Activated naive CD8-positive, alpha-beta T cell treated with anti-CD3 and anti-CD28 coated beads, Interleukin-2, amount 10 ng/mL, durations not matched to agents 7 days and 5 days (primary cell): ENCODE results near the gene OSMR. TPM values are rescaled to one million over a fixed set of nuclear protein-coding genes. Genes with fewer than 3 reads are reported as not detected.

ENCODE experiments used
- ATAC-seq: fragments of 150-1000 bp; cut with Tn5 transposase; one replicate; pipeline ENCODE4 v1.10.0; 2021; ENCODE audit warnings: low read depth, moderate library complexity
- POLR2A ChIA-PET: fragments of 350-600 bp; sonication (Branson Sonifier 250); formaldehyde crosslinking; loops from one replicate; lab custom pipeline; 2021; ENCODE audit warnings: antibody characterized with exemption; lab: Charles Lee
- DNase-seq: peaks from one replicate; pipeline ENCODE4 v3.0.0; 2021
- H3K27ac Mint-ChIP-seq: one replicate; pipeline ENCODE4 v1.8.0; 2022; ENCODE audit warnings: mild to moderate bottlenecking, mixed read lengths
- H3K27me3 Mint-ChIP-seq: one replicate; pipeline ENCODE4 v1.8.0; 2022; ENCODE audit warnings: mild to moderate bottlenecking, moderate library complexity, mixed read lengths
- H3K36me3 Mint-ChIP-seq: one replicate; pipeline ENCODE4 v1.8.0; 2021; ENCODE audit warnings: mild to moderate bottlenecking, mixed read lengths
- H3K4me1 Mint-ChIP-seq: one replicate; pipeline ENCODE4 v1.8.0; 2021; ENCODE audit warnings: mixed read lengths
- H3K4me3 Mint-ChIP-seq: one replicate; pipeline ENCODE4 v1.8.0; 2022; ENCODE audit warnings: mild to moderate bottlenecking, moderate library complexity, mixed read lengths
- H3K9me3 Mint-ChIP-seq: one replicate; pipeline ENCODE4 v1.8.0; 2021; ENCODE audit warnings: mixed read lengths
- total RNA-seq, 2 experiments: library from RNA; stranded (reverse); gene quantifications; one replicate each; pipeline ENCODE4 v1.2.3, GENCODE V29; 2021

OSMR gene
- total RNA-seq, 2 experiments from 2014 or later = not detected

DNA sequence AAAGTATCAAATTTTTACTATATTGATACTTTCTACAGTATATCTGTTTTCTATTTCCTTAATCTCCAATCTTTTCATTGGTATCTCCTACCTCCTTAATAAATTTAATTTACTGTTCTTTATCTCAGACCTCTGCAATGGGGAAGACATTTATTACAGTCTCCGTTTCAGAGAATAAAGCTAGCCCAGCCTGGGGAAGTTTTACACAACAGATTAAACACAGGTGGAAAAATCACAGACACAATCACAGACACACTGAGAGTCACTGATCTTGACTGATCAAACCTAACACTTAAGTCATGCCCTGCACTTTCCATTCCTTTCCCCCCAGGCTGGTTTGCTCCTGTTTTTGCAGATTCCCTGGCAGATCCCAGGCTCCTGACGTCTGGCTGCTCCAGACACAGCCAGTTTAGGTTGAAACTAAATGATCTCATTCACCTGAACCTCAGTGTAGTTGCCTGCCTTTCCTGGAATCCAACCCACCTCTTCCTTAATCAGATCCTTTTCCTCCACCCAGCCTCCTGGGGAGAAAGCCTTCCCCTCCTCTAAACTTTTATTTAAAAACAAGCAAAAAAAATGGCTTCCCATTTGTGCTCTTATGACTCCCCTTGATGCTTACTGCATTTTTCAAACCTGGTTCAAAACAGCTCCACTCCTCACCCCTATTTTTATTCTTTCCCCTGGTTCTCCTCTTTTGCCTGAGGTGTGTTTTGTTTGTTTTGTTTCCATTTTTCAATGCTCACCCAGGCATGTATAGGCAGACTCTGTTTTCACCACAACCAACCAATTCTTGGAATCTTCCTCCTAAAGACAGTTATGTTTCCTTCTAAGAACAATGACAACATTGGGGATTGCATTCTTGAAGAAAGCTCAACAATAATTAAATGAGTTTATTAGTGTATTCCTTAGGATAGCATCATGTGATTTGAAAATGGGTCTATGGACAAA lies 29.5 kb upstream of the OSMR start:
- Mint-ChIP-seq H3K9me3 (no peaks in the 10 kb centered on the region), H3K36me3 (no peaks in the 10 kb centered on the region), H3K27ac (no peak overlapping the region), H3K4me3 (no peak overlapping the region), H3K27me3 (peaks cover 48% of the 10 kb centered on the region), H3K4me1 (peaks cover 2% of the 10 kb centered on the region)
- POLR2A ChIA-PET = no interaction called here
- ATAC-seq (no peak), DNase-seq (no peak)

DNA sequence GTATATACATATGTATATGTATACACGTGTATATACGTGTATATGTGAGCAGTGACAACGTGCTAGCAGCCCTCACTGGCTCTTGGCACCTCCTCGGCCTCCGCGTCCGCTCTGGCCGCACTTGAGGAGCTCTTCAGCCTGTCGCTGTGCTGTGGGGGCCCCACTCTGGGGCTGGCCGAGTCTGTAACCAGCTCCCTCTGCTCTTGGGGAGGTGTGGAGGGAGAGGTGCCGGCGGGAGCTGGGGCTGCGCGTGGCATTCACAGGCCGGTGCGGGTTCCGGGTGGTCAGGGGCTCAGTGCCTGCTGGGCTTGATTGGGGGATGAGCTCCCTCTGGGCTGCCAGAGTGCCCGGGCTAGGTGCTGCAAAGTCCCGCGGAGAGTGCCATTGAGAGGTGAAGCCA lies 24.1 kb upstream of the OSMR start:
- Mint-ChIP-seq H3K36me3 (no peaks in the 10 kb centered on the region), H3K27ac (no peak overlapping the region), H3K4me3 (no peak overlapping the region), H3K9me3 (peaks cover 8% of the 10 kb centered on the region), H3K4me1 (peaks cover 4% of the 10 kb centered on the region), H3K27me3 (peaks cover 20% of the 10 kb centered on the region)
- POLR2A ChIA-PET = no interaction called here
- no peak for DNase-seq
- ATAC-seq = no peak

DNA sequence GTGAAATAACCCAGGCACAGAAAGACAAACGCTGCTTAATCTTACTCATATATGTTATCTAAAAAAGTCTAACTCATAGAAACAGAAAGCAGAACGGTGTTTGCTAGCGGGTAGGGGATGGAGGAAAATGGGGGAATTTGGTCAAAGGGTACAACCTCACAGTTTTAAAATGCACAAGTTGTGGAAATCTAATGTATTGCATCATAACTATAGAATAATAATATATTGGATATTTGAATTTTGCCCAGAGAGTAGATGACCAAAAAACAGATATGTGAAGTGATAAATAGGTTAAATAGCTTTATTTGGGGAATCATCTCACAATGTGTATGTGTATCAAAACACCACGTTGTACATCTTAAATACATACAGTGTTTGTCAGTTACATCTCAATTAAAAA lies 22.3 kb upstream of the OSMR start:
- H3K4me1 Mint-ChIP-seq = peaks cover 4% of the 10 kb centered on the region
- peaks cover 8% of the 10 kb centered on the region for H3K9me3 Mint-ChIP-seq
- peaks cover 14% of the 10 kb centered on the region for H3K27me3 Mint-ChIP-seq
- no peak overlapping the region for H3K4me3 Mint-ChIP-seq
- H3K36me3 Mint-ChIP-seq = no peaks in the 10 kb centered on the region
- POLR2A ChIA-PET = no interaction called here
- ATAC-seq (no peak), DNase-seq (no peak)
- H3K27ac Mint-ChIP-seq = no peak overlapping the region

DNA sequence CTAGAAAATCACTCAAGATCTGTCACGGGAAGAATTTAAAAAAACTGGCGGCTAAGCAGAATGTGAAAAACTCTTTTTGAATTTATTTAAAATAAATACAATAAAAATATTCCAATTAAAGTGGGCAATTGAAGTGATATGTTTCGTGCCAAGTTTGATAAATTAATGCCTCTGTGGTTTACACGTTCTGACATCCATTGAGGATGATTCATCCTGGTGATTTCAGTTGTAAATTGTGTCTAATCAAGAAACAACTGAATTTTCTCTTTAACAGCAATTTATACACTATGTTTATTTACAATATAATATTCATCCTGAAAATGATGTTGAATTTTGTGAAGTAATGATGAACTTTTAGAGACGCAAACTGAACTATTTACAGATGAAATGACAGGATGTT lies 21.0 kb upstream of the OSMR start:
- H3K27ac Mint-ChIP-seq = no peak overlapping the region
- no peak overlapping the region for H3K4me3 Mint-ChIP-seq
- peaks cover 4% of the 10 kb centered on the region for H3K4me1 Mint-ChIP-seq
- H3K9me3 Mint-ChIP-seq = peaks cover 8% of the 10 kb centered on the region
- H3K27me3 Mint-ChIP-seq = peaks cover 12% of the 10 kb centered on the region
- ATAC-seq (no peak), DNase-seq (no peak)
- POLR2A ChIA-PET = no interaction called here
- no peaks in the 10 kb centered on the region for H3K36me3 Mint-ChIP-seq

DNA sequence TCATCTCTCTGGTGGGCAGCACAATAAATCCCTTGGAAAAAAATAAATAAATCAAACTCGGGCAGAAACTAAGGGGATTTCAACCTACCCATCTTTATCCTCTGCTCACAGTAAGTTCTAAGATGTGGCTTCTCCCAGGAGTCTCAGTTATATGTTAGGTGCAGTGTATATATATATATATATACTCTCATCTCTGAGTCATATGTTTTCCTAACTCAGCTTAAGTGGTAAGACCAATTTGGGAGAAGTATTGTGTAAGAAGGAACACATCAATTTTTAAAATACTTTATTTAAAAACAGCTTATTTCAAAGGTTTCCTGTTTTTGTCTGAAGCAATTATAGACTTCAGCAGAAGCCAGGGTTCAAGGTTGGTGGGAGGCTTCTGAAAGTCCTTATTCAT lies 20.3 kb upstream of the OSMR start:
- Mint-ChIP-seq H3K27me3 (peaks cover 12% of the 10 kb centered on the region), H3K27ac (no peak overlapping the region), H3K36me3 (no peaks in the 10 kb centered on the region), H3K4me3 (no peak overlapping the region), H3K4me1 (peaks cover 4% of the 10 kb centered on the region), H3K9me3 (peaks cover 8% of the 10 kb centered on the region)
- DNase-seq (no peak), ATAC-seq (no peak)
- POLR2A ChIA-PET = no interaction called here

DNA sequence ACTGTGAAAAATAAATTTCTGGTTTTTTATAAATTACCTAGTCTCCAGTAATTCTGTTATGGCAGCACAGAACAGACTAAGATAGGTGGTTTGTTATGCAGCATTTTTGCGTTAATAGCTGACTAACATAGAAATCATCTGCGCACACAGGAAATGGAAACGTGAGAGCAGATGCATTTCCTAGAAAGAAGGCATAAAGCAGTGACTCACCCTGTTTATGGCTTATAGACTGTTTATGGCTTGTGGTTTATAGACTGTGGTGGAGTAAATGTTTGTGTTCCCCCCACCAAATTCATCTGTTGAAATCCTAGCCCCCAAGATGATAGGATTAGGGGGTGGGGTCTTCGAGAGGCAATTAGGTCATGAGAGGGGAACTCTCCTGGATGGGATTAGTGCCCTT lies 18.3 kb upstream of the OSMR start:
- POLR2A ChIA-PET = no interaction called here
- H3K4me1 Mint-ChIP-seq = peaks cover 4% of the 10 kb centered on the region
- H3K4me3 Mint-ChIP-seq = no peak overlapping the region
- ATAC-seq (no peak), DNase-seq (no peak)
- peaks cover 4% of the 10 kb centered on the region for H3K9me3 Mint-ChIP-seq
- no peak overlapping the region for H3K27ac Mint-ChIP-seq
- H3K27me3 Mint-ChIP-seq = peaks cover 12% of the 10 kb centered on the region
- no peaks in the 10 kb centered on the region for H3K36me3 Mint-ChIP-seq

DNA sequence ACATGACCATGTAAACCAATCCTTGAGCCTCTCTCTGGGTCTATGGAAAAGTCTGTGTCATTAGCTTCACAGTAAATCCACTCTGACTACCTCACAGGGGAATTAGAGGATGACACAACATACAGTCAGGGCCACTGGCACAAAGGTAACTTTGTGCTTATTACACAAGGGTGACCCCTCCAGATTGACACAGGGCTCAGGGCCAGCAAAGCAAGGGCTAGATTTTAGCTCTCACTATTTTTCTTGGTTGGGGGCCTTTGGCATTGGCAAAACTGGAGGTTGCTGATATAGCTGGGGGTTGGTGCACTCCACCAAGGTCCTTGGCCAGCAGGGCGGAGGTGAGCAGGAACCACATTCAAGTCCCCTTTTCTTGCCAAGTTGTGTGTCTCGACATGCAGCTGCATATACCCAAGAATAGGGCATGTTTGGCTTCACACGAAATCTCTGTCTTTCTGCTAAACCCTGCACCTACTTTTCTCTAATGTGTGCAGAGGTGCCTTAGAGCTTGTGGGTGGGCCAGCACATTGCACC lies 15.2 kb upstream of the OSMR start:
- Mint-ChIP-seq H3K27me3 (peaks cover 14% of the 10 kb centered on the region), H3K4me3 (no peak overlapping the region), H3K4me1 (peaks cover 4% of the 10 kb centered on the region), H3K27ac (no peak overlapping the region), H3K9me3 (no peaks in the 10 kb centered on the region), H3K36me3 (no peaks in the 10 kb centered on the region)
- POLR2A ChIA-PET = no interaction called here
- ATAC-seq (no peak), DNase-seq (no peak)

DNA sequence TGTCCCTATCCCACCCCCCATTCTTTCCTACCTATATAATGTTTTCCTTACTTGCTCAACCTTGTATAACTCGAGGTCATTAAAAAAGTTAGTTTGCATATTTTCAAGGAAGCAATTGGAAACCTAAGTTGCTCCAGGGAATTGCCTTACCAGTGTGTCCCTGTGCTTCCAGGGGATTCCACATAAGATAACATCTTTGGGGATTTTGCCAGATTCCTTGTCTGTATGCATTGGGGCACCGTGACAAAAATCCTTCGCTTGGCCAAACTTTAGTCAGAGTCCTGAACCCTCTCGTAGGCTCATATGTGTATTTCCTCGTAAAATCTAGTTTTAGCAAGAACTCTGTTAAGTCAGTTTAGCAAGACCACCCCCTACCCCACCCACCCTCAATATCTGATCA lies 14.7 kb upstream of the OSMR start:
- POLR2A ChIA-PET = no interaction called here
- Mint-ChIP-seq H3K27me3 (peaks cover 15% of the 10 kb centered on the region), H3K9me3 (no peaks in the 10 kb centered on the region), H3K4me3 (no peak overlapping the region), H3K36me3 (no peaks in the 10 kb centered on the region), H3K4me1 (peaks cover 3% of the 10 kb centered on the region), H3K27ac (no peak overlapping the region)
- no peak for ATAC-seq
- DNase-seq = no peak

DNA sequence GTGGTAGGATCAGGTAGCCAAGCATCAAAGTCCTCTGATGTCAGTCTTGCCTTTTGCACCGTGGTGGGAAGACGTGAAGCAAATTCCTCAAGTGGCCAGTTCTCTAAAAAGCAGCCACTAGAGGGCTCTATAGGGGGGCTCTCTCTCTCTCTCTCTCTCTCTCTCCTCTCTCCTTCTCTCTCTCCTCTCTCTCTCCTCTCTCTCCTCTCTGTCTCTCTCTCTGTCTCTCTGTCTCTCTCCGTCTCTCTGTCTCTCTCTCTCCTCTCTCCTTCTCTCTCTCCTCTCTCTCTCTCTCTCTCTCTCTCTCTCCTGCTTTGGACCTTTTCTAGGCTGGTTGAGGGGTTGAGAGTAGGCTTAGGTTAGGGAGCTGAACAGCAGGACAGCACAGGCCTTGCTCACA lies 13.9 kb upstream of the OSMR start:
- Mint-ChIP-seq H3K36me3 (no peaks in the 10 kb centered on the region), H3K4me3 (no peak overlapping the region), H3K27ac (no peak overlapping the region), H3K9me3 (no peaks in the 10 kb centered on the region), H3K4me1 (no peaks in the 10 kb centered on the region), H3K27me3 (peaks cover 9% of the 10 kb centered on the region)
- DNase-seq = no peak
- ATAC-seq = no peak
- POLR2A ChIA-PET = no interaction called here

DNA sequence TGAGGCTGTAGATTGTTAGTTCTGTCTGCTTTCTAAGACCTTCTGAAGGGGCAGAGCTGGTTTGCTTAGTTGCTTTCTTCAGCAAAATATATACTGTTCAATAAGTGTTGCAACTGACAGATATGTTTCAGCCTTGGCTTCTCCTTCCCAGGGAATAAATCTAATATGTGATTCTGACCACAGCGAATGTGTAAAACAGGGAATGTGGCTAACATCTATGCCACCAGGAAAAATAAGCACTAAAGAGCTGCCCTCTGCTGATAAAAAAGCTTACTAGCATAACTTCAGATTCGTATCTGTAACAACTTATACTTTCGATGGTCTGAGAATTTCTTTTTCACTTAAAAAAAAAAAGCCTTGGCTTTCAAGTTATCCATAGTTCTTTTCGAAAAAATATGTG lies 13.0 kb upstream of the OSMR start:
- no peaks in the 10 kb centered on the region for H3K36me3 Mint-ChIP-seq
- peaks cover 13% of the 10 kb centered on the region for H3K27me3 Mint-ChIP-seq
- POLR2A ChIA-PET = no interaction called here
- H3K27ac Mint-ChIP-seq = no peak overlapping the region
- no peak for ATAC-seq
- no peak overlapping the region for H3K4me3 Mint-ChIP-seq
- H3K4me1 Mint-ChIP-seq = no peaks in the 10 kb centered on the region
- H3K9me3 Mint-ChIP-seq = no peaks in the 10 kb centered on the region
- no peak for DNase-seq

DNA sequence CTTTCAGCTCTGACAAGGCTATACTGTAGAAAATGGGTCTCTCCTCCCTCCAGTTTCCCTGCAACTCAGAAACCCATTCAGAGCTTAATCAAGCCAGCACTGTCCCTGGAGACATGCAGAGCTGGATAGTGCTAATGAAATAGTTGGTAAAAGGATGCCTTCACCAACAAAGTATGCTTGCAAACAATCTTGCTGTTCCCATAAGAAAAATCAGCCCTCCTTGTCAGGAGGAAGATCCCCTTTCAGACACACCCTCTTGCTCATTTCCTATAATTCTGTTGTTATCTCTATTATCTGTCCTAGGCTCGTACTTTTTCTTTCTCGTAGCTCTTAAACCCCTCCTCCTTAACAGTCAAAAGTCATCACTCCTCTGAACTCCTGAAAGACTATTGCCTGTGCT lies 9.9 kb upstream of the OSMR start:
- ATAC-seq (no peak), DNase-seq (no peak)
- Mint-ChIP-seq H3K36me3 (no peaks in the 10 kb centered on the region), H3K4me1 (no peaks in the 10 kb centered on the region), H3K27ac (no peak overlapping the region), H3K27me3 (peaks cover 30% of the 10 kb centered on the region), H3K4me3 (no peak overlapping the region), H3K9me3 (no peaks in the 10 kb centered on the region)
- POLR2A ChIA-PET = no interaction called here

DNA sequence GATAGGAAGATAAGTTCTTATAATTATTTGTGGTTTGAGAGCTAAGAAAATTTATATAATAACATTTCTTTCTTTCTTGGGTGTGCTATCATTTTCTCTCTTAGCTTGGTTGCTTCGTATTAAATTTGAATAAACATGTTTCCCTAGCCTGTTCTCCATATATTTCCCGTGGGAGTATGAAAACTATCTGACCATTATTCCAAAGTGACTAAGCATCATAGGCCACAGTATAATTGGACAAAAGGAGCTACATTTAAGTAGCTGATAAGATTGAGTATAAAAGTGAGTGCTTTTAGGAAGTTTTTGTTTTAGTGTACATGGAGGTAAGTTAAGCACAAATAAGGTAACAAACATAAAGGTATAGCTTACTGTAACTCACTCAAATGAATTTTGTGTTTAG lies 8.4 kb upstream of the OSMR start:
- POLR2A ChIA-PET = no interaction called here
- H3K9me3 Mint-ChIP-seq = no peaks in the 10 kb centered on the region
- no peaks in the 10 kb centered on the region for H3K36me3 Mint-ChIP-seq
- ATAC-seq = no peak
- H3K4me1 Mint-ChIP-seq = no peaks in the 10 kb centered on the region
- peaks cover 33% of the 10 kb centered on the region for H3K27me3 Mint-ChIP-seq
- DNase-seq = no peak
- no peak overlapping the region for H3K27ac Mint-ChIP-seq
- H3K4me3 Mint-ChIP-seq = no peak overlapping the region

DNA sequence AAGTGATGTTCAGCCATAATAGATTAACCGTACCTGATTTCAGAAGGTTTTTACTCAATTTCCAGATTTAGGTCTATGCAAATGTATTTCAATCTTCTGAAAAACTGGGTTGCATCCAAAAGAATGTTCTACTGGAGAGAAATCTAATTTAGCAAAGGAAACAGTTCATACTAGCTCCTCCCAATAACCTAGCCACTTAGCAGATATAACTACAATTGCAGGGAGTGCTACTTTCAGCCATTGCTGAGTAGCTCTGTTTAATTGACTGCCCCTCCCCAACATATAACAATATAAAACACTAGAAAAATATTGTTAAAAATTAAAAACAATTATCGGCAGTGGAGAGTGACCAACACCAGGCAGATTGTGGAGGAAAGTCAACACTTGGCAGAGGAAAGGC lies 7.9 kb upstream of the OSMR start:
- no peaks in the 10 kb centered on the region for H3K36me3 Mint-ChIP-seq
- no peaks in the 10 kb centered on the region for H3K9me3 Mint-ChIP-seq
- H3K4me3 Mint-ChIP-seq = no peak overlapping the region
- no peak for DNase-seq
- no peak for ATAC-seq
- no peaks in the 10 kb centered on the region for H3K4me1 Mint-ChIP-seq
- no peak overlapping the region for H3K27ac Mint-ChIP-seq
- POLR2A ChIA-PET = no interaction called here
- H3K27me3 Mint-ChIP-seq = peaks cover 38% of the 10 kb centered on the region

DNA sequence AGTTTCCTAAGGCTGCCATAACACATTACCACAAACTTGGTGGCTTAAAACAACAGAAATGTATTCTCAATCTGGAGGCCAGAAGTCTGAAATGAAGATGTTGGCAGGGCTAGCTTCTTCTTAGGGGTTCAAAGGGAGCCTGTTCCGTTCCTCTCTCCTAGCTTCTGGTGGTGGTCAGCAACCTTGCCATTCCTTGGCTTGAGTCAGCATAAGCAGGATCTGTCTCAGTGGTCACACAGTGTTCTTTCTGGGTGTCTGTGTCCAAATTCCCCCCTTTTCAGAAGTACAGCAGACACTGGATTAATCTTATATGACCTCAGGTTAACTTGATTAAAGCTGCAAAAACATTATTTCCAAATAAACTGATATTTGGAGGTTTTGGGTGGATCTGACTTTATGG lies 2.1 kb upstream of the OSMR start:
- no peaks in the 10 kb centered on the region for H3K9me3 Mint-ChIP-seq
- peaks cover 2% of the 10 kb centered on the region for H3K36me3 Mint-ChIP-seq
- H3K27ac Mint-ChIP-seq = no peak overlapping the region

More for the DNA sequence above, 2.1 kb upstream of the OSMR start:
- Mint-ChIP-seq H3K4me3 (no peak overlapping the region), H3K27me3 (peaks cover 69% of the 10 kb centered on the region), H3K4me1 (peaks cover 4% of the 10 kb centered on the region)
- ATAC-seq (no peak), DNase-seq (no peak)
- POLR2A ChIA-PET = no interaction called here
